GM20431 (cell line): ENCODE results near the gene LHPP.
"Not testable (repeated sequence)": the region's sequence is repeated elsewhere in the genome, so short reads cannot be mapped to it uniquely, and the experiment has no call there.

Experiments used
- in situ Hi-C: fragments of 300-500 bp; cut with MseI, MboI; formaldehyde crosslinking; loops from one replicate; pipeline ENCODE4 v1.15.0; 2020; ENCODE audit warnings: low sequenced_read_pairs; ENCODE audit not compliant: unreplicated experiment

LHPP gene

GRCh38 chr10:124577651-124578050 is 116.0 kb downstream of the LHPP start:
- in situ Hi-C loops, result no loop called here

- in situ Hi-C loops, result no loop called here
Observed at GRCh38 chr10:124578231-124579010, 116.8 kb downstream of the LHPP start.

- in situ Hi-C loops, result no loop called here
Observed at GRCh38 chr10:124579011-124579399, 117.4 kb downstream of the LHPP start.

- in situ Hi-C loops, result no loop called here
Observed at GRCh38 chr10:124586142-124586541, 124.5 kb downstream of the LHPP start.

GRCh38 chr10:124587811-124588211 is 126.2 kb downstream of the LHPP start:
- in situ Hi-C loops, result no loop called here

- in situ Hi-C loops, result not testable (repeated sequence)
Observed at GRCh38 chr10:124588341-124588735, 126.7 kb downstream of the LHPP start.

- in situ Hi-C loops, result no loop called here
Observed at GRCh38 chr10:124588736-124589490, 127.3 kb downstream of the LHPP start.

GRCh38 chr10:124589491-124590041 is 127.9 kb downstream of the LHPP start:
- in situ Hi-C loops, result no loop called here

GRCh38 chr10:124590216-124591122 is 128.8 kb downstream of the LHPP start:
- in situ Hi-C loops, result no loop called here

GRCh38 chr10:124591123-124591495 is 129.5 kb downstream of the LHPP start:
- in situ Hi-C loops, result no loop called here

- in situ Hi-C loops, result no loop called here
Observed at GRCh38 chr10:124592101-124592500, 130.5 kb downstream of the LHPP start.

GRCh38 chr10:124592736-124593430 is 131.3 kb downstream of the LHPP start:
- in situ Hi-C loops, result no loop called here

- in situ Hi-C loops, result no loop called here
Observed at GRCh38 chr10:124593431-124593985, 131.9 kb downstream of the LHPP start.

GRCh38 chr10:124594240-124594639 is 132.6 kb downstream of the LHPP start:
- in situ Hi-C loops, result no loop called here

- in situ Hi-C loops, result no loop called here
Observed at GRCh38 chr10:124595143-124595883, 133.7 kb downstream of the LHPP start.

- in situ Hi-C loops, result no loop called here
Observed at GRCh38 chr10:124596116-124596785, 134.6 kb downstream of the LHPP start.

GRCh38 chr10:124596962-124597845 is 135.6 kb downstream of the LHPP start:
- in situ Hi-C loops, result no loop called here
